IMR-90 (cell line): Measurements from ENCODE around the gene CYP39A1.

Experiments used
- BHLHE40 ChIP-seq: fragments of 150-350 bp; IDR thresholded peaks from 2 replicates; pipeline ENCODE4 v1.6.1; 2016; ENCODE audit warnings: mild to moderate bottlenecking, low read depth, low read length
- CTCF ChIP-seq: conservative IDR thresholded peaks from 2 replicates; pipeline ENCODE4 v1.5.1; 2012; ENCODE audit warnings: mild to moderate bottlenecking, low read depth, low read length, improper control_type of control experiment
- ELK1 ChIP-seq: fragments of 150-350 bp; IDR thresholded peaks from 2 replicates; pipeline ENCODE4 v1.6.1; 2016; ENCODE audit warnings: low read depth, mild to moderate bottlenecking, low read length, moderate library complexity, borderline replicate concordance
- MAFK ChIP-seq: IDR thresholded peaks from 2 replicates; pipeline ENCODE4 v1.6.1; 2012; ENCODE audit warnings: low read depth, low read length, improper control_type of control experiment
- MXI1 ChIP-seq: IDR thresholded peaks from 2 replicates; pipeline ENCODE4 v1.6.1; 2012; ENCODE audit warnings: low read depth, mild to moderate bottlenecking, low read length, moderate library complexity, borderline replicate concordance
- POLR2A ChIP-seq: IDR thresholded peaks from 2 replicates; pipeline ENCODE4 v1.6.1; 2012; ENCODE audit warnings: mild to moderate bottlenecking, low read depth, low read length
- RAD21 ChIP-seq: IDR thresholded peaks from 2 replicates; pipeline ENCODE4 v1.6.1; 2012; ENCODE audit warnings: low read length, improper control_type of control experiment
- RCOR1 ChIP-seq: IDR thresholded peaks from 2 replicates; pipeline ENCODE4 v1.6.1; 2012; ENCODE audit warnings: mild to moderate bottlenecking, low read length, improper control_type of control experiment; ENCODE audit not compliant: insufficient replicate concordance
- RFX5 ChIP-seq: IDR thresholded peaks from 2 replicates; pipeline ENCODE4 v1.8.0; 2012; ENCODE audit warnings: low read depth, mild to moderate bottlenecking, low read length, moderate library complexity
- SMC3 ChIP-seq: fragments of 150-350 bp; IDR thresholded peaks from 2 replicates; pipeline ENCODE4 v1.6.1; 2016; ENCODE audit warnings: low read depth, mild to moderate bottlenecking, antibody characterized with exemption, low read length, moderate library complexity
- USF2 ChIP-seq: fragments of 150-350 bp; IDR thresholded peaks from 2 replicates; pipeline ENCODE4 v1.6.1; 2017; ENCODE audit warnings: mild to moderate bottlenecking, antibody characterized with exemption, low read length, low read depth

GRCh38 chr6:46651006-46651405 lies 1.6 kb downstream of the CYP39A1 start:
- no peak for TF ChIP-seq CTCF
- no peak for TF ChIP-seq POLR2A
- no peak for TF ChIP-seq MAFK
- no peak for TF ChIP-seq RCOR1
- TF ChIP-seq RFX5 = no peak
- no peak for TF ChIP-seq SMC3
- TF ChIP-seq BHLHE40 = no peak
- TF ChIP-seq USF2 = no peak
- no peak for TF ChIP-seq MXI1
- TF ChIP-seq RAD21 = no peak
- no peak for TF ChIP-seq ELK1
